Measurements from ENCODE around the gene LCE1C.

Gene LCE1C, protein sequence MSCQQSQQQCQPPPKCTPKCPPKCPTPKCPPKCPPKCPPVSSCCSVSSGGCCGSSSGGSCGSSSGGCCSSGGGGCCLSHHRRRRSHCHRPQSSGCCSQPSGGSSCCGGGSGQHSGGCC

GRCh38 chr1:152806576-152806975 lies at the start of gene LCE1C:
TSS of gene LCE1C (minus strand) at chr1:152806651. CDS start at chr1:152805478, 1,173 bp downstream.
- DNase-seq = no peak

- DNase-seq = no peak
These were observed 49.2 kb upstream of the LCE1C start for GRCh38 chr1:152855661-152856060.

- DNase-seq = no peak
These were observed 36.1 kb upstream of the LCE1C start, which contains the start of gene LCE6A for GRCh38 chr1:152842556-152842955. TSS of gene LCE6A (plus strand) at chr1:152842856. CDS start at chr1:152843521, 665 bp downstream.

- no peak for DNase-seq
These were observed 30.4 kb upstream of the LCE1C start for GRCh38 chr1:152836870-152837269.

- DNase-seq = no peak
These were observed 20.7 kb upstream of the LCE1C start, which contains the start of gene LCE1A for GRCh38 chr1:152827173-152827572. TSS of gene LCE1A (plus strand) at chr1:152827473. CDS start at chr1:152827473, 0 bp downstream.

DNA sequence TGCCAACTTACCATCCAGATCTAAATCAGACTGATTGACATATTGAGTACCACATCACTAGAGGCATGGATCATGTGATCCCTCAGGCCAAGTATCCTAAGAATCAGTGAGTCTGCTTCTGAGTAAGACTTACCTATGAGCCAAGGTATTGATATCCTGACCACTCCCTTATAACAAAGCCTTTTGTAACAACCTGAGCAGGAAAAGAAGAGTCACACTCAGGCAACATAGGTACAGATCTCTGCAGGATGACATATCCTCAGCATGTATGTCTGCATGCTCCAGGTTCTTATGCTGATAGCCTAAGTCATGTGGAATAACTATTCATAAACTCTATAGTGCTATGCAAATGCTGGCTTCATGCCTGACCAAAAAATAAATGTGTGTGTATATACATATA lies 18.5 kb upstream of the LCE1C start:
- DNase-seq = no peak

GRCh38 chr1:152823294-152823693 lies 16.8 kb upstream of the LCE1C start:
- no peak for DNase-seq

GRCh38 chr1:152817309-152817708 lies 10.9 kb upstream of the LCE1C start:
- DNase-seq = no peak

DNA sequence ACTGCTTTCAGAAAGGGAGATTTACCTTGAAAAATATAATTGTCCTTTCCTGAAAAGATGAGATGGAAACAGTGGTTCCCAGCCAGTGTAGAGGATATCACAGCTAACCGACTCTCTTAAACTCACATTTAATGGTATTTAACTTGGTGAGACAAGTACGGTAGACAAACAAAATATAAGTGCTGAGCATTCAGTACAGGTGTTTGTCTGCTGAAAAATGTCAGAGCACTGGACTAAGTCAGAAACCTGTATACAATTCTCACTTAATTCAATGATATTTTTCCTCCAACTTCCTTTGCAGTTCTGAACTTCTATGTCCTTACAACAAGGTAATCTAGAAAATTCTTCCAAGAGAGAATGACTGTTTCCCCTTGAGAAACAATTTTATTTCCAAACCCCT lies 5.2 kb upstream of the LCE1C start, which contains the start of gene LCE1B:
LCE1B (plus strand) TSS at position 301 of the 400 bp plus-strand sequence. CDS start 476 bp downstream, outside the sequence.
- no peak for DNase-seq

DNA sequence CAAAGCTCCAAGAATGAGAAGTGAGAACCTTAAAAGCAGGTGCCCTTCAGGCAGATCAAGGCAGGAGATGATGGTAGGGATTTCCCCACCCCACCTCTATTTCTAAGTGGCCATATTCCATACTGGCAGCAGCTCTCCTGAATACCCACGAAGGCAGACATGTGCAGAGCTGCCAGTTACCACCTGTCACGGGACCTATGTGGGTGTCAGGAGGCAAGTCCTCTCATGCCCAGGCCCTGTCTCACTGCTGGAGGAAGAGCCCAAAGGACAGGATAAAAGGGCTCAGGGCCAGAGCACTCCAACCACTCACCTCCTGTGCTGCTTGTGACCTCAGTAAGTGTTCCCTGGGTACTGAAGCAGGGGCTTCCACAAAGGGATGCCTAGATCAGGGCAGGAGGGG lies 4.6 kb upstream of the LCE1C start:
- DNase-seq = no peak

DNA sequence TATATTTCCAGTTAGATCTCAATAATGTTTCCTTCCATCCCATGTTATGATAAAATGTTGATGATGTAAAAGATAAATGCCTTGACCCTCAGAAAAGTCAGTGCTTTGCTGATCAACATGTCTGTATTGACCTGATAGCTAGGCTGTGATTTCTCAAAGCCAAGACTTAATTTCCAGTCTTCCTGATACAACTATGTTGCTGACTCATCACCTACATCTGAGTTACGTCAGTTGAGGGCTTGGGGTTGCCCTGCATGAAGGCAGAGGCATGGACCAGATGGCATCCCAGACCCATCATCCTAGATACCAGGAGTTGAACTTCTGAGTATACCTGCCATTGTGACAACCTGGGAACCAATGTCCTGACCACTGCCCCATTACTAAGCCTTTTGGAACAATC lies 5.1 kb downstream of the LCE1C start:
- no peak for DNase-seq

GRCh38 chr1:152796421-152796820 lies 10.0 kb downstream of the LCE1C start, which contains the start of gene LCE1D:
TSS of gene LCE1D (plus strand) at chr1:152796721. CDS start at chr1:152797795, 1,074 bp downstream.
- no peak for DNase-seq

DNA sequence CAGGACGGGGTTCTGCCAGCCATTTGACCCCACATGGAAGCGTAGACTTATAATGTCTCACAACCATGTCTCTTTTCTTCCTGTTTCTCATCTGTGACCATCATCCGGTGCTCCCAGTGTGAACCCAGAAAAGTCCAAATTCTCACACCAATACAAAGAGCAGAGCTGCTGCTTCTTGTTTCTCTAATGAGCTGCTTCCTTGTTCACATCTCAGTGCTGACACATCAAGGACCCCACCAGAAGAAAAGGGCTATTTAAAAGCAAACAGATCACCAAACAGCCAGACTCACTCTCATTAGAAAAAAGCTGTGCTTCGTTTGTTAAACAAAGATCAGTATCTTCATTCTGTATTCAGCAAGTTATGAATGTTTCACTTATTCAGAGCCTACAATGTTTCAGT lies 10.8 kb downstream of the LCE1C start:
- no peak for DNase-seq

GRCh38 chr1:152786077-152786476 lies 20.4 kb downstream of the LCE1C start, which contains the start of gene LCE1E:
TSS of gene LCE1E (plus strand) at chr1:152786257. CDS start at chr1:152787300, 1,043 bp downstream.
- DNase-seq = no peak

DNA sequence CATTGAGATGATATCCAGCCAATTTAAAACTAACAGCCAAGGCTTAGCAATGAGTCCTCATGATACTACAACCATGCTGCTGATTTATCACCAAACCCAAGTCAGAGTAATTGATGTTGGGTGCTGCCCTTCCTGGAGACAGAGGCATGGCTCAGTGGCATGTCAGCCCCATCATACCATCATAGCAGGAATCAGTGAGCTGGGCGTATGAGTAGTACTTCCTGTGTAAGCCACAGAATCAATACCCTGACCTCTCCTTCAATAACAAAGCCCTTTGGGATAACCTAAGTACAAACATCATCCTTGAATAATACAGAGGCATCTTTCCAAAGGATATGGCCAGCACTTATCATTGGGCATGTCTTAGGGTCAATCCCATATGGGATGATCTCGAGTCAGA lies 23.4 kb downstream of the LCE1C start:
- DNase-seq = no peak

- no peak for DNase-seq
These were observed 28.8 kb downstream of the LCE1C start for GRCh38 chr1:152777510-152778137.

DNA sequence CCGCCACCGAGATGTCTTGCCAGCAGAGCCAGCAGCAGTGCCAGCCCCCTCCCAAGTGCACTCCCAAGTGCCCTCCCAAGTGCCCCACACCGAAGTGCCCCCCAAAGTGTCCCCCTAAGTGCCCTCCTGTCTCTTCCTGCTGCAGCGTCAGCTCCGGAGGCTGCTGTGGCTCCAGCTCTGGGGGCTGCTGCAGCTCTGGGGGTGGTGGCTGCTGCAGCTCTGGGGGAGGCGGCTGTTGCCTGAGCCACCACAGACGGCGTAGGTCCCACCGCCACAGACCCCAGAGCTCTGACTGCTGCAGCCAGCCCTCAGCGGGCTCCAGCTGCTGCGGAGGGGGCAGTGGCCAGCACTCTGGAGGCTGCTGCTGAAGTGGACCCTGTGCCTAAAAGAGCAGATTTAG lies 30.1 kb downstream of the LCE1C start:
- no peak for DNase-seq

DNA sequence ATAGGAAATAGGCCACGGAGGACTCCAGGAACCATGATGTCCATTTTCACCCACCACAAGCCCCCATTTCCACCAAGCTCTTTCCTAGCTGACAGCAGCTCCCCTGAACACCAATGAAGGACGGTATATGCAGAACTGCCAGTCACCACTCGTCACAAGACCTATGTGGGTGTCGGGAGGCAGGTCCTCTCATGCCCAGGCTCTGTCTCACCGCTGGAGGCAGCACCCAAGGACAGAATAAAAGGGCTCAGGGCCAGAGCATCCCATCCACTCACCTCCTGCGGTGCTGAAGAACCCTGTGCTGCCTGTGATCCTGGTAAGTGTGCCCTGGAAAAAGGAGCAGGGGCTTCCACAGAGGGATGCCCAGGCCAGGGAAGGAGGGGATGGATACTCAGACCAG lies 31.6 kb downstream of the LCE1C start, which contains the start of gene LCE1F:
LCE1F (plus strand) TSS at position 266 of the 400 bp plus-strand sequence. CDS start 1,232 bp downstream, outside the sequence.
- no peak for DNase-seq

GRCh38 chr1:152770411-152770810 lies 36.0 kb downstream of the LCE1C start:
- DNase-seq = no peak

- no peak for DNase-seq
These were observed 37.5 kb downstream of the LCE1C start for GRCh38 chr1:152768847-152769533.

DNA sequence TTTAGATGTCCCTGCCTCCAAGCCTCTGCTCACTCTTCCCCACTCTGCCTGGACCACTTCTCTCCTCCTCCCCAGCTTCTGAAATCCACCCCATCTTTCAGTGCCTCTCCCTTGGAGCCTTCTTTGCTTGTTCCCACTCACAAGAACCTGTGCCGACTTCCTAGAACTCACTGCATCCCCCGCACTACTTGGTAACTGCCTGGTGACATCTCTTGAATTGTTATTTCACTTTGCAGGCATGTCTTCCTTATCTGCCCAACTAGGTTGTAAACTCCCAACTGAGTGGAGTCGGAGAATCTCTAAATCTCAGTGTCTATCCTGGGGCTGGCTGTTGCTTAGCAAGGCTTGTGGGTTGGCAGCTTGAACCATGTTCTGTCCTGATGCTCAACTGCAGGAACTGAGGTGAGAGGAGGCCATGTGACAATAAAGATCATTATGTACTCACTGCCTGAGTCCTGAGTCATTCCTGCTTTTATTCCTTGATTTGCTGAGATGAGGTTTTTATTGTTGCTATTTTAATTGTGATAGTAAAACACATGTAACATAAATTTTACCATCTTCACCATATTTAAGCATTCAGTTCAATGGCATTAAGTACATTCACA lies 44.7 kb downstream of the LCE1C start:
- no peak for DNase-seq

- DNase-seq = no peak
These were observed 45.8 kb downstream of the LCE1C start for GRCh38 chr1:152760551-152761190.

Data from NCI-H2227 treated with DMSO at 0.1 percent for 48 hours (cell line).